Neural cell (in vitro differentiated cells): Measurements from ENCODE around the gene YKT6. TPM values are rescaled to one million over a fixed set of nuclear protein-coding genes. Genes with fewer than 3 reads are reported as not detected.

ENCODE experiments used
- H2AFZ ChIP-seq: fragments of 200-600, 300-800 bp; sonication (generic), shearing (Covaris generic); 2 replicates; pipeline ENCODE4 v1.6.0; 2014; ENCODE audit warnings: low read depth, mild to moderate bottlenecking, antibody characterized with exemption, low read length, moderate library complexity
- H3F3A ChIP-seq: fragments of 200-600 bp; shearing (Covaris generic); 2 replicates; pipeline ENCODE4 v1.6.1; 2016; ENCODE audit warnings: mild to moderate bottlenecking, moderate library complexity, mixed read lengths, antibody characterized with exemption, low read length; ENCODE audit not compliant: insufficient read depth, poor library complexity, severe bottlenecking
- H3K27ac ChIP-seq: fragments of 200-600, 300-800 bp; sonication (generic), shearing (Covaris generic); 2 replicates; pipeline ENCODE4 v1.5.1; 2014; ENCODE audit warnings: mild to moderate bottlenecking, low read length, moderate library complexity
- H3K27me3 ChIP-seq: fragments of 300-800, 200-600 bp; sonication (generic), shearing (Covaris generic); 2 replicates; pipeline ENCODE4 v1.6.0; 2014; ENCODE audit warnings: mild to moderate bottlenecking, low read depth, low read length, moderate library complexity; ENCODE audit not compliant: insufficient read depth
- H3K36me3 ChIP-seq: fragments of 300-800, 200-600 bp; sonication (generic), shearing (Covaris generic); 2 replicates; pipeline ENCODE4 v1.5.1; 2014; ENCODE audit warnings: mild to moderate bottlenecking, antibody characterized with exemption, low read length, moderate library complexity; ENCODE audit not compliant: insufficient read depth
- H3K4me2 ChIP-seq: fragments of 300-800, 200-600 bp; sonication (generic), shearing (Covaris generic); 2 replicates; pipeline ENCODE4 v1.6.0; 2014; ENCODE audit warnings: mild to moderate bottlenecking, low read length
- H3K4me3 ChIP-seq: fragments of 300-800, 200-600 bp; sonication (generic), shearing (Covaris generic); 2 replicates; pipeline ENCODE4 v1.5.1; 2014; ENCODE audit warnings: mild to moderate bottlenecking, low read length, moderate library complexity
- H3K79me2 ChIP-seq: fragments of 200-600 bp; shearing (Covaris generic); replicated peaks from 2 replicates; pipeline ENCODE4 v1.6.0; 2014; ENCODE audit warnings: mild to moderate bottlenecking, low read length, moderate library complexity; ENCODE audit not compliant: insufficient read depth
- H3K9ac ChIP-seq: fragments of 300-800, 200-600 bp; sonication (generic), shearing (Covaris generic); 2 replicates; pipeline ENCODE4 v1.6.1; 2016; ENCODE audit warnings: mild to moderate bottlenecking, low read length, mixed read lengths
- H3K9me2 ChIP-seq: fragments of 200-600 bp; shearing (Covaris generic); 2 replicates; pipeline ENCODE4 v1.6.1; 2016; ENCODE audit warnings: mild to moderate bottlenecking, low read length, mixed read lengths; ENCODE audit not compliant: insufficient read depth
- H3K9me3 ChIP-seq: fragments of 200-600, 300-800 bp; sonication (generic), shearing (Covaris generic); 2 replicates; pipeline ENCODE4 v1.6.1; 2016; ENCODE audit warnings: mild to moderate bottlenecking, mixed run types, low read length, moderate library complexity, mixed read lengths
- H4K20me1 ChIP-seq: fragments of 200-600 bp; shearing (Covaris generic); 2 replicates; pipeline ENCODE4 v1.6.1; 2016; ENCODE audit warnings: mild to moderate bottlenecking, mixed run types; ENCODE audit not compliant: insufficient read depth
- CTCF ChIP-seq: fragments of 450-650 bp; IDR thresholded peaks from 2 replicates; pipeline ENCODE4 v1.5.1; 2014; ENCODE audit warnings: antibody characterized with exemption, mild to moderate bottlenecking, moderate library complexity; ENCODE audit not compliant: poor library complexity, severe bottlenecking
- EP300 ChIP-seq: fragments of 450-650 bp; conservative IDR thresholded peaks from 2 replicates; pipeline ENCODE4 v1.6.1; 2014; ENCODE audit warnings: antibody characterized with exemption, mild to moderate bottlenecking, moderate library complexity; ENCODE audit not compliant: poor library complexity, severe bottlenecking
- EZH2 ChIP-seq: fragments of 200-600, 300-800 bp; shearing (Covaris generic), sonication (generic); IDR thresholded peaks from 2 replicates; pipeline ENCODE4 v1.6.1; 2014; ENCODE audit warnings: antibody characterized with exemption, low read length, borderline replicate concordance, mild to moderate bottlenecking; ENCODE audit not compliant: insufficient read depth, poor library complexity, severe bottlenecking
- MXI1 ChIP-seq: fragments of 450-650 bp; conservative IDR thresholded peaks from 2 replicates; pipeline ENCODE4 v1.6.1; 2014; ENCODE audit warnings: antibody characterized with exemption, mild to moderate bottlenecking; ENCODE audit not compliant: poor library complexity, severe bottlenecking
- POLR2AphosphoS5 ChIP-seq: IDR thresholded peaks from 2 replicates; pipeline ENCODE4 v1.6.1; 2012
- RAD21 ChIP-seq: fragments of 450-650 bp; conservative IDR thresholded peaks from 2 replicates; pipeline ENCODE4 v1.6.1; 2014; ENCODE audit warnings: antibody characterized with exemption, mild to moderate bottlenecking, moderate library complexity
- REST ChIP-seq: IDR thresholded peaks from 2 replicates; pipeline ENCODE4 v1.6.1; 2012; ENCODE audit warnings: borderline replicate concordance
- SMC3 ChIP-seq: fragments of 450-650 bp; conservative IDR thresholded peaks from 2 replicates; pipeline ENCODE4 v1.6.1; 2014; ENCODE audit warnings: antibody characterized with exemption, mild to moderate bottlenecking, moderate library complexity; ENCODE audit not compliant: poor library complexity
- TAF1 ChIP-seq: IDR thresholded peaks from 2 replicates; pipeline ENCODE4 v1.6.1; 2012; ENCODE audit warnings: low read depth
- polyA plus RNA-seq: library from polyadenylated mRNA; depleted of rRNA; stranded (reverse); fragments of >200 nt; gene quantifications from 2 replicates; pipeline ENCODE4 v1.2.3, GENCODE V29; 2014

YKT6 gene
- polyA plus RNA-seq, 1 donor from 2014 or later, result 93.4 TPM

DNA sequence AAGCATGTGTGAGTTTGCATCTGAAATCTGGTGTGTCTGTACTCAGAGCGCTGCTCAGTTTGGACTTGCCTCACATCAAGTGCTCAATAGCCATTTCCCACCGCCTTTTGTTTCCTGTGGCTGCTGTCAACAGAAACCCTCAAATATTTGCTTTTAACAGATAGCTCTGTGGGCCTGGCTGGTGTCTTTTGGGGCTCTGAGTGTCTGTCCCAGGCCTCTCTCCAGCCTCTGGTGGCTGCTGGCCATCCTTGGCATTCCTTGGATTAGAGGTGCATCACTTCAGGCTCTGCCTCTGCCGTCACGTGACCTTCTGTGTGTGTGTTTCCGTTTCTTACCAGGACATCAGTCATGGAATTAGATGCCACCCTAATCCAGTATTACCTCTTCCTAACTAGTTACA, 9.3 kb downstream of the YKT6 start:
- Histone ChIP-seq H3K9me2 (no peaks in the 10 kb centered on the region), H3K4me3 (no peak overlapping the region), H3K79me2 (no peaks in the 10 kb centered on the region), H3K27me3 (no peaks in the 10 kb centered on the region), H3K27ac (no peak overlapping the region), H3K9ac (no peak overlapping the region), H3K9me3 (no peaks in the 10 kb centered on the region), H4K20me1 (no peaks in the 10 kb centered on the region), H3K36me3 (no peaks in the 10 kb centered on the region), H3F3A (no peaks in the 10 kb centered on the region), H3K4me2 (no peak overlapping the region), H2AFZ (no peak overlapping the region)
- TF ChIP-seq TAF1, result no peak
- no peak for TF ChIP-seq SMC3
- no peak for TF ChIP-seq EP300
- TF ChIP-seq EZH2, result no peak
- no peak for TF ChIP-seq CTCF
- no peak for TF ChIP-seq MXI1
- no peak for TF ChIP-seq POLR2AphosphoS5

- no peak overlapping the region for H2AFZ ChIP-seq
- no peaks in the 10 kb centered on the region for H4K20me1 ChIP-seq
- no peaks in the 10 kb centered on the region for H3K27me3 ChIP-seq
- H3K79me2 ChIP-seq, result no peaks in the 10 kb centered on the region
- TF ChIP-seq RAD21 (no peak), TAF1 (no peak), SMC3 (no peak), MXI1 (no peak), EZH2 (no peak), EP300 (no peak), POLR2AphosphoS5 (no peak), REST (no peak), CTCF (no peak)
- H3K27ac ChIP-seq, result no peak overlapping the region
- no peaks in the 10 kb centered on the region for H3K9me2 ChIP-seq
- H3F3A ChIP-seq, result no peaks in the 10 kb centered on the region
- H3K4me2 ChIP-seq, result no peak overlapping the region
- no peak overlapping the region for H3K9ac ChIP-seq
- no peaks in the 10 kb centered on the region for H3K9me3 ChIP-seq
- H3K4me3 ChIP-seq, result no peak overlapping the region
- H3K36me3 ChIP-seq, result no peaks in the 10 kb centered on the region
Observed at GRCh38 chr7:44211126-44211675, 10.4 kb downstream of the YKT6 start.
